RCC 7860 (cell line): ENCODE data around the gene SERPINB13.

ENCODE experiments used
- DNase-seq: peaks from one replicate; pipeline ENCODE4 v3.0.0-alpha.2; 2015; ENCODE audit warnings: low spot score
- FAIRE-seq: peaks from 2 replicates; lab custom pipeline; 2012; peaks lifted over from hg19 to GRCh38; lab: Jason Lieb, UNC

Gene SERPINB13

GRCh38 chr18:63586966-63587365 lies at the start of gene SERPINB13:
SERPINB13 (plus strand) TSS chr18:63587343; CDS start chr18:63588668, 1,325 bp downstream.
- no peak for FAIRE-seq
- no peak for DNase-seq

GRCh38 chr18:63539904-63540510 lies 47.1 kb upstream of the SERPINB13 start:
- DNase-seq = no peak
- FAIRE-seq = no peak

GRCh38 chr18:63542069-63542468 lies 45.1 kb upstream of the SERPINB13 start, which contains the start of gene SERPINB12:
SERPINB12 (plus strand) TSS chr18:63542369; CDS start chr18:63556160, 13,791 bp downstream.
- no peak for DNase-seq
- FAIRE-seq = no peak

GRCh38 chr18:63544017-63544416 lies 43.1 kb upstream of the SERPINB13 start:
- FAIRE-seq (no peak), DNase-seq (no peak)

GRCh38 chr18:63545000-63545399 lies 42.1 kb upstream of the SERPINB13 start:
- no peak for DNase-seq
- FAIRE-seq = no peak

- no peak for DNase-seq
- FAIRE-seq = no peak
Observed at GRCh38 chr18:63550068-63550467, 37.1 kb upstream of the SERPINB13 start.

GRCh38 chr18:63551769-63552168 lies 35.4 kb upstream of the SERPINB13 start:
- no peak for FAIRE-seq

GRCh38 chr18:63552581-63552980 lies 34.6 kb upstream of the SERPINB13 start:
- no peak for FAIRE-seq

More at GRCh38 chr18:63551769-63552168, 35.4 kb upstream of the SERPINB13 start:
- no peak for DNase-seq

GRCh38 chr18:63553081-63553480 lies 34.1 kb upstream of the SERPINB13 start:
- no peak for FAIRE-seq
- no peak for DNase-seq

More at GRCh38 chr18:63552581-63552980, 34.6 kb upstream of the SERPINB13 start:
- DNase-seq = no peak

GRCh38 chr18:63559567-63560491 lies 27.3 kb upstream of the SERPINB13 start:
- DNase-seq = no peak
- no peak for FAIRE-seq

- FAIRE-seq = no peak
- no peak for DNase-seq
Observed at GRCh38 chr18:63562284-63562683, 24.9 kb upstream of the SERPINB13 start.

- no peak for DNase-seq
- FAIRE-seq = no peak
Observed at GRCh38 chr18:63564021-63564420, 23.1 kb upstream of the SERPINB13 start.

GRCh38 chr18:63564561-63564960 lies 22.6 kb upstream of the SERPINB13 start:
- DNase-seq = no peak
- no peak for FAIRE-seq

GRCh38 chr18:63567276-63567675 lies 19.9 kb upstream of the SERPINB13 start:
- FAIRE-seq (no peak), DNase-seq (no peak)

GRCh38 chr18:63567825-63568224 lies 19.3 kb upstream of the SERPINB13 start:
- FAIRE-seq = no peak
- no peak for DNase-seq

GRCh38 chr18:63570721-63571120 lies 16.4 kb upstream of the SERPINB13 start:
- FAIRE-seq (no peak), DNase-seq (no peak)

- no peak for FAIRE-seq
- DNase-seq = no peak
Observed at GRCh38 chr18:63575681-63576080, 11.5 kb upstream of the SERPINB13 start.

GRCh38 chr18:63578357-63578958 lies 8.7 kb upstream of the SERPINB13 start:
- no peak for FAIRE-seq
- peak; percentile 6 for DNase-seq

GRCh38 chr18:63579616-63580015 lies 7.5 kb upstream of the SERPINB13 start:
- no peak for DNase-seq
- no peak for FAIRE-seq

GRCh38 chr18:63585988-63586387 lies 1.2 kb upstream of the SERPINB13 start:
- DNase-seq (no peak), FAIRE-seq (no peak)

GRCh38 chr18:63586431-63586830 lies 712 bp upstream of the SERPINB13 start:
- DNase-seq = no peak
- no peak for FAIRE-seq
